ENCODE data around the gene SMC5.
"Not testable (repeated sequence)": the region's sequence is repeated elsewhere in the genome, so short reads cannot be mapped to it uniquely, and the experiment has no call there.

Gene SMC5

GRCh38 chr9:70258692-70259511 lies at the start of gene SMC5:
TSS of gene SMC5 (plus strand) at chr9:70258978. CDS start at chr9:70259079, 101 bp downstream.
- DNase-seq (ENCODE audit: low spot score), result peak; percentile 87
- FAIRE-seq, result no peak

DNA sequence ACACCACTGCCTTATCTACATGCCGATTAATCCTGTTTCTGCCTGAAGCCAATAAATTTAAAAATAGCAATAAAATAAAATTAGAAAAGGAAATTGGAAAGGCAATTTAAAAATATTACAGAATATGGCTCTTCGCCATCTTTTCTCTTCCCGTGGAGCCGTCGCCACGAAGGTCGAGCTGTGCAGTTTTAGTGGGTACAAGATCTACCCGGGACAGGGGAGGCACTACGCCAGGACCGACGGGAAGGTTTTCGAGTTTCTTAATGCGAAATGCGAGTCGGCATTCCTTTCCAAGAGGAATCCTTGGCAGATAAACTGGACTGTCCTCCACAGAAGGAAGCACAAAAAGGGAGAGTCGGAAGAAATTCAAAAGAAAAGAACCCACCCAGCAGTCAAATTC lies 41.7 kb upstream of the SMC5 start:
- FAIRE-seq, result no peak
- DNase-seq (ENCODE audit: low spot score), result no peak

DNA sequence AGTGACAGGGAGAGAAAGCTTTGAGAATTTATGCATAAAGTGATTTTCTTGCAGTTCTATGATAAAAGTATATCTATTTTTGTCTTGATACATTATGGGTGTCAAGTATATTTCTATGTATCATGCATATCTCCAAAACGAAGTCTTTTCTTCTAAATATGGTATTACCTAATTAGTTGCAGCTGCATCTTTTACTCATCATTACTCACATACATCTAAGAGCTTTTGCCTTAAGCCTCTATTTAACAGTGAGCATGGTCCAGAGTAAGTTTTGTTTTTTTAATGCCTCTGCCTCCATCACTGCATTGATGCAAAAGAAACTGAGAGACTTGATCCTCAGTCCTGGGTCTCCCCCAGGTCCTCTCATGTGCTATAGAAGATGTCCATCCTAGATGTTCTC lies 40.0 kb upstream of the SMC5 start:
- DNase-seq (ENCODE audit: low spot score) (no peak), FAIRE-seq (no peak)

- DNase-seq (ENCODE audit: low spot score) (no peak), FAIRE-seq (no peak)
Observed at GRCh38 chr9:70220216-70220615, 38.6 kb upstream of the SMC5 start.

DNA sequence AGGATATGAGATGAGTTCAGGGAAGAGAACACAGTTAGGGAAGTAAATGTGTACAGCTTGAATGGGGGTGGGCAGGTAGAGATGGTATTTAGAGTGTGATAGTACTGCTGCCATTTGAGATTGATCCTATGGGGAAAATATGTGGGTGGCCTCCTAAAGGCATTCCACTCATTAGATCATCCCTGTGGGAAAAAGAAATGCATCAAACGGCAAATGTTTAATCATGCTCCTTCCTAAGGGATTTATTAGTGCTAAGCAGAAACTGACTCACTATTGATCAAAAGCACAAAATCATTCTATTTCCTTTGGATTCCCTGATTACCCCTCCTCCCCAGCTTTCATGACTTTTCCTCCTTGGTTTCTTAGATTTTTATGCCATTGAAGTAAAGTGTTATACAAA lies 36.4 kb upstream of the SMC5 start:
- FAIRE-seq (no peak), DNase-seq (ENCODE audit: low spot score) (no peak)

GRCh38 chr9:70228118-70228517 lies 30.7 kb upstream of the SMC5 start:
- DNase-seq (ENCODE audit: low spot score), result no peak

GRCh38 chr9:70228611-70229010 lies 30.2 kb upstream of the SMC5 start:
- DNase-seq (ENCODE audit: low spot score) (no peak), FAIRE-seq (no peak)

More at GRCh38 chr9:70228118-70228517, 30.7 kb upstream of the SMC5 start:
- no peak for FAIRE-seq

- no peak for FAIRE-seq
Observed at GRCh38 chr9:70229026-70229425, 29.8 kb upstream of the SMC5 start.

DNA sequence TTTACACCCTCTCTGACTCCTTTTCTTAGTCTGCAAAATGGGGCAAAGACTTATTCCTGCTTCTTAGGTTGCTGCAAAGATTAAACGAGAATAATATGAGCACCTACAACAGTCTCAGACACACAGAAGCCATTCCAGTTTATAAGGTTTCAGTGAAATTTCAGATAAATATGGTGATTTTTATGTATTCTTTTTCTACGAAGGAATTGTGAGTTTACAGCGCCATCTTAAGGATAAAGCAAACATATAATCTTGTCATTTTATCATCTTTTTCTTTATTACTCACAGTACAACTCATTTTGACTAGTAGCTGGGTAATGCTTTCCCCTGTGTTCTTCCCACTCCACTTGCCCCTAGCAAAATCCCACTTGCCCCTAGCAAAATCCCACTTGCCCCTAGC lies 29.2 kb upstream of the SMC5 start:
- DNase-seq (ENCODE audit: low spot score), result peak; percentile 25
- no peak for FAIRE-seq

More at GRCh38 chr9:70229026-70229425, 29.8 kb upstream of the SMC5 start:
- no peak for DNase-seq (ENCODE audit: low spot score)

GRCh38 chr9:70232476-70232875 lies 26.3 kb upstream of the SMC5 start:
- no peak for FAIRE-seq
- no peak for DNase-seq (ENCODE audit: low spot score)

- DNase-seq (ENCODE audit: low spot score); FAIRE-seq: not testable (repeated sequence)
Observed at GRCh38 chr9:70234208-70234607, 24.6 kb upstream of the SMC5 start.

DNA sequence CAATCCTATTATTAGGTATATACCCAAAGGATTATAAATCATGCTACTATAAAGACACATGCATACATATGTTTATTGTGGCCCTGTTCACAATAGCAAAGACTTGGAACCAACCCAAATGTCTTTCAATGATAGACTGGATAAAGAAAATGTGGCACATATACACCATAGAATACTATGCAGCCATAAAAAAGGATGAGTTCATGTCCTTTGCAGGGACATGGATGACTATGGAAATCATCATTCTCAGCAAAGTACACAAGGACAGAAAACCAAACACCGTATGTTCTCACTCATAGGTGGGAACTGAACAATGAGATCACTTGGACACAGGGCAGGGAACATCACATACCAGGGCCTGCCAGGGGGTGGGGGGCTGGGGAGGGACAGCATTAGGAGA lies 12.8 kb upstream of the SMC5 start:
- FAIRE-seq; DNase-seq (ENCODE audit: low spot score): not testable (repeated sequence)

DNA sequence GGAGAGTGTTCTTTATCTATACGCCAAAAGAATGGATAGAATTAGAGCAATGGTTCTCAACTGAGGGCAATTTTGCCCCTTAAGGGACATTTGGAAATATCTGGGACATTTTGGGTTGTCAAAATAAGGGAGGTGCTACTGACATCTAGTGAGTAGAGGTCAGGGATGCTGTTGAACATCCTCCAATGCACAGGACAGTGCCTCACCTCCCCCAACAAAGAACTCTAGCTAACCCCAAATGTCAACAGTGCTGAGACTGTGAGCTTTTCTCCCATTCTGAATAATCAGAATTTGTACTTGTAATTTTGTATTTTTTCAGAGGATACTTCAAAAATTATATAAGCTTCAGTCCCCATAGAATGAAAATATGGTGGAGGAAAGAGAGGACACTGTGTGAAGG lies 8.6 kb upstream of the SMC5 start:
- DNase-seq (ENCODE audit: low spot score) (no peak), FAIRE-seq (no peak)

- DNase-seq (ENCODE audit: low spot score) (no peak), FAIRE-seq (no peak)
Observed at GRCh38 chr9:70255486-70255885, 3.3 kb upstream of the SMC5 start.

- no peak for FAIRE-seq
- DNase-seq (ENCODE audit: low spot score), result peak; percentile 58
Observed at GRCh38 chr9:70256123-70256551, 2.6 kb upstream of the SMC5 start.

DNA sequence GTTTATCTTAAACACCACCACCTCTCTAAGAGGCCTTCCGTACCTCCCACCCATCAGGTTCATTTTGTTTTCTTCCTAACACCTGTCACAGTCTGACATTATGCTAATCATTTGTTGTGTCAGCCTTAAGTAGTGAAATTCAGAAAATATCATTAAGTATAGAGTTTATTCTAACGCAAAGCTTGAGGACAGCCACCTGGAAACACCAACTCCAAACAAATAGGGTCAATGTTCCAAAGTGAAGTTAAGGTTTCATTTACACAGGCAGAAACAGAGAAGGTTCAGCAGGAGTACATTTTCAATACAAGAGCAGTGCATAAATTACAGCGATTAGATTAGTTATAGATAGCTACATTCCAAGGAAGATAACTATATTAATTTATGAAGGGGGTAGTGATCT lies 1.3 kb upstream of the SMC5 start:
- DNase-seq (ENCODE audit: low spot score) (no peak), FAIRE-seq (no peak)

DNA sequence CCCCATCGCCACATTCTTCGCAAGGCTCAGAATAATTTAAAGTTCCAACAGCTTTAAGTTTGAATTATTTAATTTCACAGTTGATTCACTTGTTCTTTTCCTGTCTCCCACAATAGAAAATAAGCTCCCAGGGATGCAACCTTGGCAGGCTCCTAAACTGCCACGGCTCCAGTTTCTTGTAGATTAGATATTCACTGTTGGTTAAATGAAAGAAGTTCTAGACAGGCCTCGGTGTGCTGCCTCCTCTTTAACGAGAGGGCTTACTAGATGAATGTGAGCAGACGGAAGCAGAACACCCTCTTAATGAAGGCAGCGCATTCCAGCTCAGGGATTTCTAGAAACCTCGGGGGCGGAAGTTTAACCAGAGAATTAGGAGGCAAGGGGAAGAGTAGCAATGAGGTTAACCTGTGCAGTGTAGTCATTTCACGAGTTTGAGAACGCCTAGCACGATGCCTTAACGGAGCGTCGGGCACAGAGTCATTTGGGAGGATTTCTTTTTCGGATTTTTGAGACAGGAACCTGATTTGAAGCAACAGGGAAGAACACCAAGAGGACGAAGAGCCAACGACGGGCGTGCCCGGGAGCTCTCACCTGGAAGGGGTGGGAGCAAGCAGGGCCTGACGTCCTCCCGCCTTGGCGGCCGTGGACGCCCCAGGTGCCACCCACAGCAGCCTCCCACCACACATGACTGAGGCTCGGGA lies 637 bp upstream of the SMC5 start:
- DNase-seq (ENCODE audit: low spot score) (peak; percentile 41), FAIRE-seq (no peak)

GRCh38 chr9:70259512-70259802 lies 679 bp downstream of the SMC5 start:
- DNase-seq (ENCODE audit: low spot score) (no peak), FAIRE-seq (no peak)

DNA sequence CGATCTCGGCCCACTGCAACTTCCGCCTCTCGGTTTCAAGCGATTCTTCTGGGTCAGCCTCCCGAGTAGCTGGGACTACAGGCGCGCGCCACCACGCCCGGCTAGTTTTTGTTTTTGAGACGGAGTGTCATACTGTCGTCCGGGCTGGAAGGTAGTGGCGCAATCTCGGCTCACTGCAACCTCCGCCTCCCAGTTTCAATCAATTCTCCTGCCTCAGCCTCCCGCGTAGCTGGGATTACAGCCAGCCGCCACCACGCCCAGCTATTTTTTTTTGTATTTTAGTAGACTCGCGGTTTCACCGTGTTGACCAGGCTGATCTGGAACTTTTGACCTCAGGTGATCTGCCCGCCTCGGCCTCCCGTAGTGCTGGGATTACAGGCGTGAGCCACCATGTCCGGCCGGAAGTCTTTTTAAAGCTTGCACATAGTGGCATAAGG lies 1.2 kb downstream of the SMC5 start:
- FAIRE-seq (no peak), DNase-seq (ENCODE audit: low spot score) (no peak)

- DNase-seq (ENCODE audit: low spot score), result no peak
- no peak for FAIRE-seq
Observed at GRCh38 chr9:70260606-70261005, 1.8 kb downstream of the SMC5 start.

- DNase-seq (ENCODE audit: low spot score), result no peak
- no peak for FAIRE-seq
Observed at GRCh38 chr9:70261131-70261870, 2.5 kb downstream of the SMC5 start.

DNA sequence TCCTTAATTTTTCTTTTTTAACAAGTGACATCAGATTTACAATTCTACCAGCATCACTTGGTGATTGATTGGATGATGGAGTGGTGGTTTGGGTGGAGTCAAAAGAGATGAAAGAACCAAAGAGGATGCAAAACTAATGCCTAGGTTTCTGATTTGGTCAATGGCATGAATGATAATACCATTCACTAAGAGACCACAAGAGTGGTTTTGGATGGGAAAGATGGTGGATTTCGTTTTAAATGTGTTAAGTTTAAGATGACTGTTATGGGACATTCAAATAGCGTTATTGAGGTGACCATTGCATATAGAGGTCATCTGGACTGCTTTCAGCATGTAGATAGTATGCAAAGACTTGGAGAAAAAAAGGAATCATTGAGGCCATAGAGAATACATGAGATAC lies 3.6 kb downstream of the SMC5 start:
- FAIRE-seq, result no peak
- DNase-seq (ENCODE audit: low spot score), result no peak

Data from RCC 7860 (cell line).